Skeletal muscle satellite cell (primary cell): ENCODE results near the gene DMRTC1.
"Not testable (repeated sequence)": the region's sequence is repeated elsewhere in the genome, so short reads cannot be mapped to it uniquely, and the experiment has no call there.

ENCODE experiments used
- H3K27me3 ChIP-seq: 2 replicates; pipeline ENCODE4 v1.7.0; 2013; ENCODE audit warnings: low read length; ENCODE audit not compliant: control insufficient read depth, insufficient read depth
- H3K36me3 ChIP-seq: 2 replicates; pipeline ENCODE4 v1.7.0; 2013; ENCODE audit warnings: mild to moderate bottlenecking, control low read depth, low read length; ENCODE audit not compliant: insufficient read depth
- H3K4me1 ChIP-seq: 2 replicates; pipeline ENCODE4 v1.7.0; 2013; ENCODE audit warnings: low read length; ENCODE audit not compliant: control insufficient read depth, insufficient read depth
- H3K4me2 ChIP-seq: 2 replicates; pipeline ENCODE4 v1.7.0; 2013; ENCODE audit warnings: mild to moderate bottlenecking, low read length
- H3K4me3 ChIP-seq: 2 replicates; pipeline ENCODE4 v1.7.0; 2013; ENCODE audit warnings: low read length
- H3K9ac ChIP-seq: 2 replicates; pipeline ENCODE4 v1.7.0; 2013; ENCODE audit warnings: mild to moderate bottlenecking, low read depth, low read length, moderate library complexity
- H3K9me3 ChIP-seq: replicated peaks from 2 replicates; pipeline ENCODE4 v1.7.0; 2013; ENCODE audit warnings: mild to moderate bottlenecking, control low read depth, low read length

DMRTC1 gene

GRCh38 chrX:72912315-72912714 lies 31.3 kb downstream of the DMRTC1 start, which contains the start of gene FAM236C:
TSS of gene FAM236C (plus strand) at chrX:72912615. CDS start at chrX:72912715, 100 bp downstream.
- H3K9me3 ChIP-seq, H3K4me1 ChIP-seq, H3K4me3 ChIP-seq, H3K36me3 ChIP-seq, H3K27me3 ChIP-seq, H3K9ac ChIP-seq, H3K4me2 ChIP-seq: not testable (repeated sequence)

- not testable (repeated sequence) for H3K9ac ChIP-seq, H3K9me3 ChIP-seq, H3K4me3 ChIP-seq, H3K4me1 ChIP-seq, H3K36me3 ChIP-seq, H3K27me3 ChIP-seq, H3K4me2 ChIP-seq
Measured at GRCh38 chrX:72889740-72890139, 53.9 kb downstream of the DMRTC1 start.

GRCh38 chrX:72882898-72883297 lies 60.7 kb downstream of the DMRTC1 start:
- not testable (repeated sequence) for H3K9me3 ChIP-seq, H3K4me3 ChIP-seq, H3K4me2 ChIP-seq, H3K36me3 ChIP-seq, H3K9ac ChIP-seq, H3K27me3 ChIP-seq, H3K4me1 ChIP-seq

- not testable (repeated sequence) for H3K9ac ChIP-seq, H3K9me3 ChIP-seq, H3K4me2 ChIP-seq, H3K4me3 ChIP-seq, H3K36me3 ChIP-seq, H3K27me3 ChIP-seq, H3K4me1 ChIP-seq
Measured at GRCh38 chrX:72837532-72837931, 106.1 kb downstream of the DMRTC1 start.

GRCh38 chrX:72830701-72831100 lies 112.9 kb downstream of the DMRTC1 start:
- not testable (repeated sequence) for H3K36me3 ChIP-seq, H3K4me1 ChIP-seq, H3K9ac ChIP-seq, H3K4me3 ChIP-seq, H3K4me2 ChIP-seq, H3K9me3 ChIP-seq, H3K27me3 ChIP-seq
